Thyroid gland (tissue), 4 donors: Measurements from ENCODE around the gene NUP188. TPM values are rescaled to one million over a fixed set of nuclear protein-coding genes. Genes with fewer than 3 reads are reported as not detected.

Experiments used
- DNase-seq, 2 donors: peaks; one replicate each; pipeline ENCODE4 v3.0.0-alpha.2; 2019
- H3K27ac ChIP-seq, 3 donors: fragments of 200-600 bp; sonication (generic); 1 replicate in 2 of 3; 2 replicates in 1 of 3; pipeline ENCODE4 v1.5.1; 2016 to 2019; ENCODE audit warnings: mild to moderate bottlenecking in 1 of 3, moderate library complexity in 1 of 3
- H3K27me3 ChIP-seq: fragments of 200-600 bp; sonication (generic); one replicate; pipeline ENCODE4 v1.5.1; 2019
- H3K36me3 ChIP-seq, 2 donors: fragments of 200-600 bp; sonication (generic); one replicate each; pipeline ENCODE4 v1.5.1; 2016 to 2019
- H3K4me1 ChIP-seq, 2 donors: fragments of 200-600 bp; sonication (generic); one replicate each; pipeline ENCODE4 v1.5.1; 2017 to 2019
- H3K4me3 ChIP-seq, 3 donors: fragments of 200-600 bp; sonication (generic); replicated peaks in 1 of 3; 1 replicate in 2 of 3; 2 replicates in 1 of 3; pipeline ENCODE4 v1.5.1; 2016; ENCODE audit warnings: mild to moderate bottlenecking in 1 of 3
- H3K9me3 ChIP-seq: fragments of 200-600 bp; sonication (generic); one replicate; pipeline ENCODE4 v1.5.1; 2017
- POLR2A ChIP-seq, 2 donors: fragments of 450-650 bp; IDR thresholded peaks; one replicate each; pipeline ENCODE4 v1.6.1; 2017; ENCODE audit warnings: antibody characterized with exemption in 2 of 2, mild to moderate bottlenecking in 2 of 2, moderate library complexity in 1 of 2
- WGBS, 2 donors: methylation state at CpG; one replicate each; pipeline ENCODE4 v1.1.5; 2017; 5-methylcytosine and 5-hydroxymethylcytosine counted together
- intact Hi-C: fragments of 100-400 bp; cut with DNase I; formaldehyde crosslinking; loops from one replicate; pipeline ENCODE4 v1.15.1; 2023
- total RNA-seq, 4 donors: library from RNA; depleted of rRNA; stranded (reverse); fragments of >200 nt; gene quantifications; one replicate each; pipeline ENCODE4 v1.2.3, GENCODE V29; 2016
- TF ChIP-seq, protein P1 (sequence below), 6 experiments: fragments of 200-600 bp in 3 of 6; fragments of 450-650 bp in 3 of 6; sonication (generic) in 3 of 6; IDR thresholded peaks; one replicate each; pipeline ENCODE4 v1.5.1; 2016 to 2019; ENCODE audit warnings: antibody characterized with exemption in 6 of 6, mild to moderate bottlenecking in 2 of 6, inconsistent platforms in 1 of 6, moderate library complexity in 1 of 6

NUP188 gene
- total RNA-seq, 4 donors from 2014 or later: 27.1 to 78.2 (median 35.8) TPM

GRCh38 chr9:128992995-128993394 is 45.5 kb downstream of the NUP188 start:
- H3K4me1 ChIP-seq: no peaks in the 10 kb centered on the region
- no peak for DNase-seq
- H3K4me3 ChIP-seq: no peak overlapping the region
- peaks cover 32 to 93% of the 10 kb centered on the region in 2 donors for H3K36me3 ChIP-seq
- 82 to 84% methylated on average over 7 of the region's 7 CpGs for WGBS, 2 donors
- H3K27ac ChIP-seq: no peak overlapping the region
- no peaks in the 10 kb centered on the region for H3K27me3 ChIP-seq
- TF ChIP-seq, protein P1, sequence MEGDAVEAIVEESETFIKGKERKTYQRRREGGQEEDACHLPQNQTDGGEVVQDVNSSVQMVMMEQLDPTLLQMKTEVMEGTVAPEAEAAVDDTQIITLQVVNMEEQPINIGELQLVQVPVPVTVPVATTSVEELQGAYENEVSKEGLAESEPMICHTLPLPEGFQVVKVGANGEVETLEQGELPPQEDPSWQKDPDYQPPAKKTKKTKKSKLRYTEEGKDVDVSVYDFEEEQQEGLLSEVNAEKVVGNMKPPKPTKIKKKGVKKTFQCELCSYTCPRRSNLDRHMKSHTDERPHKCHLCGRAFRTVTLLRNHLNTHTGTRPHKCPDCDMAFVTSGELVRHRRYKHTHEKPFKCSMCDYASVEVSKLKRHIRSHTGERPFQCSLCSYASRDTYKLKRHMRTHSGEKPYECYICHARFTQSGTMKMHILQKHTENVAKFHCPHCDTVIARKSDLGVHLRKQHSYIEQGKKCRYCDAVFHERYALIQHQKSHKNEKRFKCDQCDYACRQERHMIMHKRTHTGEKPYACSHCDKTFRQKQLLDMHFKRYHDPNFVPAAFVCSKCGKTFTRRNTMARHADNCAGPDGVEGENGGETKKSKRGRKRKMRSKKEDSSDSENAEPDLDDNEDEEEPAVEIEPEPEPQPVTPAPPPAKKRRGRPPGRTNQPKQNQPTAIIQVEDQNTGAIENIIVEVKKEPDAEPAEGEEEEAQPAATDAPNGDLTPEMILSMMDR (IDR thresholded peaks at IDR 0.05): no peak
- TF ChIP-seq POLR2A (IDR thresholded peaks at IDR 0.05): no peak
- no peaks in the 10 kb centered on the region for H3K9me3 ChIP-seq
- intact Hi-C loops: no loop called here

GRCh38 chr9:128995791-128996190 is 48.3 kb downstream of the NUP188 start:
- Histone ChIP-seq H3K4me3 (no peak overlapping the region), H3K9me3 (no peaks in the 10 kb centered on the region), H3K36me3 (peaks cover 39 to 91% of the 10 kb centered on the region in 2 donors), H3K27ac (no peak overlapping the region), H3K27me3 (no peaks in the 10 kb centered on the region), H3K4me1 (no peaks in the 10 kb centered on the region)
- intact Hi-C loops: no loop called here
- 75 to 94% methylated on average over 4 to 5 of the region's 5 CpGs for WGBS, 2 donors
- TF ChIP-seq POLR2A (IDR thresholded peaks at IDR 0.05): no peak
- TF ChIP-seq, protein P1 (IDR thresholded peaks at IDR 0.05): no peak
- no peak for DNase-seq

- 93 to 96% methylated on average over 6 of the region's 6 CpGs for WGBS, 2 donors
- no peak for TF ChIP-seq POLR2A (IDR thresholded peaks at IDR 0.05)
- TF ChIP-seq, protein P1 (IDR thresholded peaks at IDR 0.05): no peak
- H3K27ac ChIP-seq: no peak overlapping the region
- intact Hi-C loops: no loop called here
- no peak for DNase-seq
- H3K27me3 ChIP-seq: no peaks in the 10 kb centered on the region
- H3K9me3 ChIP-seq: no peaks in the 10 kb centered on the region
- peaks cover 53 to 96% of the 10 kb centered on the region in 2 donors for H3K36me3 ChIP-seq
- H3K4me3 ChIP-seq: no peak overlapping the region
- H3K4me1 ChIP-seq: no peaks in the 10 kb centered on the region
Observed at GRCh38 chr9:128998462-128998861, 51.0 kb downstream of the NUP188 start.

GRCh38 chr9:128999581-129000206 is 52.2 kb downstream of the NUP188 start:
- no peaks in the 10 kb centered on the region for H3K4me1 ChIP-seq
- H3K27ac ChIP-seq: no peak overlapping the region
- peaks cover 43 to 89% of the 10 kb centered on the region in 2 donors for H3K36me3 ChIP-seq
- H3K4me3 ChIP-seq: no peak overlapping the region
- H3K9me3 ChIP-seq: no peaks in the 10 kb centered on the region
- TF ChIP-seq POLR2A (IDR thresholded peaks at IDR 0.05): no peak
- TF ChIP-seq, protein P1 (IDR thresholded peaks at IDR 0.05): no peak
- H3K27me3 ChIP-seq: no peaks in the 10 kb centered on the region
- DNase-seq: no peak
- 88 to 95% methylated on average over 13 of the region's 13 CpGs for WGBS, 2 donors
- intact Hi-C loops: no loop called here

- intact Hi-C loops: no loop called here
- Histone ChIP-seq H3K9me3 (no peaks in the 10 kb centered on the region), H3K4me1 (no peaks in the 10 kb centered on the region), H3K27me3 (no peaks in the 10 kb centered on the region), H3K4me3 (no peak overlapping the region), H3K27ac (no peak overlapping the region), H3K36me3 (peaks cover 28 to 82% of the 10 kb centered on the region in 2 donors)
- WGBS, 2 donors: 97 to 100% methylated on average over 9 to 10 of the region's 10 CpGs
- TF ChIP-seq, protein P1 (IDR thresholded peaks at IDR 0.05): no peak
- TF ChIP-seq POLR2A (IDR thresholded peaks at IDR 0.05): no peak
- no peak for DNase-seq
Observed at GRCh38 chr9:129001504-129002325, 54.2 kb downstream of the NUP188 start.
